Smooth muscle cell (in vitro differentiated cells): ENCODE data around the gene ME1. TPM values are rescaled to one million over a fixed set of nuclear protein-coding genes. Genes with fewer than 3 reads are reported as not detected.

ENCODE experiments used
- DNase-seq: peaks from one replicate; lab custom pipeline; 2025; ENCODE audit not compliant: unreplicated experiment; lab: John Stamatoyannopoulos, UW
- H2AFZ ChIP-seq: fragments of 200-600 bp; sonication (generic); 2 replicates; pipeline ENCODE4 v1.6.0; 2016; ENCODE audit warnings: antibody characterized with exemption, low read depth, mild to moderate bottlenecking
- H3F3A ChIP-seq: fragments of 200-600 bp; sonication (generic); 2 replicates; pipeline ENCODE4 v1.6.0; 2017; ENCODE audit warnings: antibody characterized with exemption, low read depth
- H3K27ac ChIP-seq: fragments of 200-600 bp; sonication (generic); 2 replicates; pipeline ENCODE4 v1.5.1; 2016; ENCODE audit warnings: low read depth, mild to moderate bottlenecking
- H3K27me3 ChIP-seq: fragments of 200-600 bp; sonication (generic); 2 replicates; pipeline ENCODE4 v1.6.1; 2016; ENCODE audit warnings: low read depth, mild to moderate bottlenecking
- H3K36me3 ChIP-seq: fragments of 200-600 bp; sonication (generic); 2 replicates; pipeline ENCODE4 v1.5.1; 2016; ENCODE audit warnings: low read depth
- H3K4me1 ChIP-seq: fragments of 200-600 bp; sonication (generic); 2 replicates; pipeline ENCODE4 v1.5.1; 2016; ENCODE audit warnings: low read depth
- H3K4me2 ChIP-seq: fragments of 200-600 bp; sonication (generic); 2 replicates; pipeline ENCODE4 v1.6.0; 2016; ENCODE audit warnings: mild to moderate bottlenecking
- H3K4me3 ChIP-seq: fragments of 200-600 bp; sonication (generic); 2 replicates; pipeline ENCODE4 v1.5.1; 2016; ENCODE audit warnings: mild to moderate bottlenecking
- H3K79me2 ChIP-seq: fragments of 200-600 bp; sonication (generic); 2 replicates; pipeline ENCODE4 v1.6.0; 2016; ENCODE audit warnings: low read depth, mild to moderate bottlenecking
- H3K9ac ChIP-seq: fragments of 200-600 bp; sonication (generic); 2 replicates; pipeline ENCODE4 v1.6.0; 2016; ENCODE audit warnings: low read depth
- H3K9me3 ChIP-seq: fragments of 200-600 bp; sonication (generic); replicated peaks from 2 replicates; pipeline ENCODE4 v1.5.1; 2016; ENCODE audit warnings: low read depth
- H4K20me1 ChIP-seq: fragments of 200-600 bp; sonication (generic); 2 replicates; pipeline ENCODE4 v1.6.0; 2016; ENCODE audit warnings: low read depth
- CTCF ChIP-seq: fragments of 200-600 bp; sonication (generic); IDR thresholded peaks from 2 replicates; pipeline ENCODE4 v1.5.1; 2017; ENCODE audit warnings: borderline replicate concordance, mild to moderate bottlenecking, antibody characterized with exemption; ENCODE audit not compliant: insufficient read depth, poor library complexity, severe bottlenecking
- WGBS: methylation state at CpG from one replicate; pipeline ENCODE4 v1.1.7; 2016; ENCODE audit warnings: low lambda C conversion rate; 5-methylcytosine and 5-hydroxymethylcytosine counted together
- polyA plus RNA-seq: library from polyadenylated mRNA; unstranded; fragments of >200 nt; fragmentation: Nextera tagmentation; extraction: Ambion mirVana; gene quantifications from 2 replicates; pipeline ENCODE4 v1.2.1, GENCODE V29; 2016
- total RNA-seq: library from RNA; depleted of rRNA; stranded (reverse); fragments of >200 nt; gene quantifications from 2 replicates; pipeline ENCODE4 v1.2.3, GENCODE V29; 2014

ME1 gene
- total and polyA plus RNA-seq, 2 experiments from 2014 or later: 32.0 to 32.4 TPM

DNA sequence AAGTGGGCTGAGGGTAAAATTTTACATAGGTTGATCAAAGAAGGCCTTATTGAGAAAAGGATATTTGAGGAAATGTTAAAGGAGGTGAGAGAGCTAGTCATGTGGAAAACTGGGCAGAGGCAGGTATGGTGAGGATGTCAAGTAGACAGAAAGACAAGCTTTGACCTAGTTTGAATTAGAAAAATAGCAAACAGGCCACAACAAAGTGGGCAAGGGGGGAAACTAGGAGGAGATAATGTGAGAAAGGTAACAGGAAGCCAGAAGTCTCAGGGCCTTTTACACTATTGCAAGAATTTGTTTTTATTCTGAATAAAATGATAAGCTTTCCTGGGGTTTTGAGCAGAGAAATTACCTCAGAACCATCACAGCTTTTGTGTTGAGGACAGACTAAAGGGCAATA lies 122.0 kb downstream of the ME1 start:
- no peak overlapping the region for H2AFZ ChIP-seq
- H3K27ac ChIP-seq: no peak overlapping the region
- no peaks in the 10 kb centered on the region for H3K9me3 ChIP-seq
- H3K9ac ChIP-seq: no peak overlapping the region
- no peak for DNase-seq
- peaks cover 3% of the 10 kb centered on the region for H3K79me2 ChIP-seq
- H3K4me3 ChIP-seq: no peak overlapping the region
- H3K36me3 ChIP-seq: no peaks in the 10 kb centered on the region
- H4K20me1 ChIP-seq: no peaks in the 10 kb centered on the region
- no peak for TF ChIP-seq CTCF
- H3F3A ChIP-seq: no peaks in the 10 kb centered on the region
- no peaks in the 10 kb centered on the region for H3K27me3 ChIP-seq
- H3K4me2 ChIP-seq: no peak overlapping the region
- H3K4me1 ChIP-seq: no peaks in the 10 kb centered on the region

GRCh38 chr6:83307849-83308248 lies 123.0 kb downstream of the ME1 start:
- no peaks in the 10 kb centered on the region for H3K27me3 ChIP-seq
- no peak for DNase-seq
- H3K9me3 ChIP-seq: no peaks in the 10 kb centered on the region
- H4K20me1 ChIP-seq: no peaks in the 10 kb centered on the region
- no peak overlapping the region for H2AFZ ChIP-seq
- H3K27ac ChIP-seq: no peak overlapping the region
- H3K4me2 ChIP-seq: no peak overlapping the region
- no peak for TF ChIP-seq CTCF
- H3K79me2 ChIP-seq: no peaks in the 10 kb centered on the region
- no peaks in the 10 kb centered on the region for H3K36me3 ChIP-seq
- 91% methylated on average over 1 of the region's 1 CpG for WGBS
- no peaks in the 10 kb centered on the region for H3K4me1 ChIP-seq
- no peaks in the 10 kb centered on the region for H3F3A ChIP-seq
- no peak overlapping the region for H3K9ac ChIP-seq
- H3K4me3 ChIP-seq: no peak overlapping the region

GRCh38 chr6:83303426-83303825 lies 127.4 kb downstream of the ME1 start:
- H3K79me2 ChIP-seq: no peaks in the 10 kb centered on the region
- H3K9me3 ChIP-seq: no peaks in the 10 kb centered on the region
- WGBS: 88% methylated on average over 1 of the region's 1 CpG
- H3K27me3 ChIP-seq: no peaks in the 10 kb centered on the region
- no peaks in the 10 kb centered on the region for H3K4me1 ChIP-seq
- H3F3A ChIP-seq: no peaks in the 10 kb centered on the region
- DNase-seq: no peak
- H3K9ac ChIP-seq: no peak overlapping the region
- TF ChIP-seq CTCF: no peak
- no peaks in the 10 kb centered on the region for H4K20me1 ChIP-seq
- H3K4me3 ChIP-seq: no peak overlapping the region
- H2AFZ ChIP-seq: no peak overlapping the region
- H3K4me2 ChIP-seq: no peak overlapping the region
- peaks cover 10% of the 10 kb centered on the region for H3K36me3 ChIP-seq
- no peak overlapping the region for H3K27ac ChIP-seq

- H3K4me1 ChIP-seq: no peaks in the 10 kb centered on the region
- H3F3A ChIP-seq: no peaks in the 10 kb centered on the region
- no peak overlapping the region for H3K9ac ChIP-seq
- H2AFZ ChIP-seq: no peak overlapping the region
- H3K79me2 ChIP-seq: no peaks in the 10 kb centered on the region
- no peak overlapping the region for H3K27ac ChIP-seq
- peaks cover 12% of the 10 kb centered on the region for H3K36me3 ChIP-seq
- H3K4me3 ChIP-seq: no peak overlapping the region
- H3K4me2 ChIP-seq: no peak overlapping the region
- no peaks in the 10 kb centered on the region for H3K9me3 ChIP-seq
- WGBS: 95% methylated on average over 6 of the region's 6 CpGs
- H4K20me1 ChIP-seq: no peaks in the 10 kb centered on the region
- no peaks in the 10 kb centered on the region for H3K27me3 ChIP-seq
- no peak for DNase-seq
- TF ChIP-seq CTCF: no peak
Measured at GRCh38 chr6:83294676-83295075, 136.2 kb downstream of the ME1 start.
